GM04503 (cell line): ENCODE results near the gene PTPRN2.
"Not testable (repeated sequence)": the region's sequence is repeated elsewhere in the genome, so short reads cannot be mapped to it uniquely, and the experiment has no call there.

Source experiments
- DNase-seq: peaks from one replicate; pipeline ENCODE4 v3.0.0-alpha.2; 2012; ENCODE audit warnings: low read depth

The PTPRN2 gene

GRCh38 chr7:157493017-157493416 lies 1094.6 kb downstream of the PTPRN2 start:
- DNase-seq: no peak

GRCh38 chr7:157490465-157490912 lies 1097.1 kb downstream of the PTPRN2 start:
- peak; percentile 17 for DNase-seq

GRCh38 chr7:157489870-157490269 lies 1097.8 kb downstream of the PTPRN2 start:
- DNase-seq: not testable (repeated sequence)
